Measurements from ENCODE around the gene ZNF394. TPM values are rescaled to one million over a fixed set of nuclear protein-coding genes. Genes with fewer than 3 reads are reported as not detected.
A peak's percentile ranks its signal among the peaks of the same experiment; 100 is the strongest.

ZNF394 gene
- total RNA-seq, 1 donor from 2014 or later, result 24.8 TPM

GRCh38 chr7:99457050-99457649 is 42.9 kb downstream of the ZNF394 start:
- no peak for DNase-seq (ENCODE audit: low spot score, unreplicated experiment)
- H3K27ac Mint-ChIP-seq, result no peak overlapping the region
- peaks cover 16% of the 10 kb centered on the region for H3K36me3 Mint-ChIP-seq (ENCODE audit: insufficient read depth)
- no peaks in the 10 kb centered on the region for H3K27me3 Mint-ChIP-seq
- no peaks in the 10 kb centered on the region for H3K9me3 Mint-ChIP-seq (ENCODE audit: low read depth)
- no peak for TF ChIP-seq CTCF (IDR thresholded peaks at IDR 0.05; ENCODE audit: unreplicated experiment)
- H3K4me1 Mint-ChIP-seq (ENCODE audit: low read depth), result no peaks in the 10 kb centered on the region
- no peak overlapping the region for H3K4me3 Mint-ChIP-seq (ENCODE audit: low read depth)

- no peak for TF ChIP-seq CTCF (IDR thresholded peaks at IDR 0.05; ENCODE audit: unreplicated experiment)
- DNase-seq (ENCODE audit: low spot score, unreplicated experiment), result no peak
- H3K27me3 Mint-ChIP-seq, result no peaks in the 10 kb centered on the region
- H3K27ac Mint-ChIP-seq, result peak overlapping the region; percentile 73
- H3K4me3 Mint-ChIP-seq (ENCODE audit: low read depth), result no peak overlapping the region
- no peaks in the 10 kb centered on the region for H3K9me3 Mint-ChIP-seq (ENCODE audit: low read depth)
- H3K4me1 Mint-ChIP-seq (ENCODE audit: low read depth), result no peaks in the 10 kb centered on the region
- peaks cover 16% of the 10 kb centered on the region for H3K36me3 Mint-ChIP-seq (ENCODE audit: insufficient read depth)
Observed at GRCh38 chr7:99456288-99456687, 43.8 kb downstream of the ZNF394 start.

- peak overlapping the region; percentile 73 for H3K27ac Mint-ChIP-seq
- peaks cover 19% of the 10 kb centered on the region for H3K36me3 Mint-ChIP-seq (ENCODE audit: insufficient read depth)
- no peaks in the 10 kb centered on the region for H3K9me3 Mint-ChIP-seq (ENCODE audit: low read depth)
Observed at GRCh38 chr7:99455874-99456273, 44.2 kb downstream of the ZNF394 start.

GRCh38 chr7:99453105-99453504 is 47.0 kb downstream of the ZNF394 start:
- no peak overlapping the region for H3K4me3 Mint-ChIP-seq (ENCODE audit: low read depth)
- DNase-seq (ENCODE audit: low spot score, unreplicated experiment), result no peak
- H3K36me3 Mint-ChIP-seq (ENCODE audit: insufficient read depth), result peaks cover 10% of the 10 kb centered on the region
- no peaks in the 10 kb centered on the region for H3K27me3 Mint-ChIP-seq
- no peak for TF ChIP-seq CTCF (IDR thresholded peaks at IDR 0.05; ENCODE audit: unreplicated experiment)
- H3K27ac Mint-ChIP-seq, result no peak overlapping the region
- no peaks in the 10 kb centered on the region for H3K9me3 Mint-ChIP-seq (ENCODE audit: low read depth)
- H3K4me1 Mint-ChIP-seq (ENCODE audit: low read depth), result no peaks in the 10 kb centered on the region

More at GRCh38 chr7:99455874-99456273, 44.2 kb downstream of the ZNF394 start:
- Mint-ChIP-seq H3K27me3 (no peaks in the 10 kb centered on the region), H3K4me3 (ENCODE audit: low read depth) (no peak overlapping the region), H3K4me1 (ENCODE audit: low read depth) (no peaks in the 10 kb centered on the region)
- no peak for DNase-seq (ENCODE audit: low spot score, unreplicated experiment)
- TF ChIP-seq CTCF (IDR thresholded peaks at IDR 0.05; ENCODE audit: unreplicated experiment), result no peak

- H3K4me1 Mint-ChIP-seq (ENCODE audit: low read depth), result no peaks in the 10 kb centered on the region
Observed at GRCh38 chr7:99452541-99452940, 47.5 kb downstream of the ZNF394 start.

More at GRCh38 chr7:99452541-99452940, 47.5 kb downstream of the ZNF394 start:
- Mint-ChIP-seq H3K27ac (no peak overlapping the region), H3K27me3 (no peaks in the 10 kb centered on the region), H3K4me3 (ENCODE audit: low read depth) (no peak overlapping the region), H3K36me3 (ENCODE audit: insufficient read depth) (peaks cover 13% of the 10 kb centered on the region), H3K9me3 (ENCODE audit: low read depth) (no peaks in the 10 kb centered on the region)
- no peak for TF ChIP-seq CTCF (IDR thresholded peaks at IDR 0.05; ENCODE audit: unreplicated experiment)
- no peak for DNase-seq (ENCODE audit: low spot score, unreplicated experiment)

All from progenitor cell of endocrine pancreas (in vitro differentiated cells).